Upper lobe of left lung (tissue), 6 donors: ENCODE measurements around the gene MYO15B. TPM values are rescaled to one million over a fixed set of nuclear protein-coding genes. Genes with fewer than 3 reads are reported as not detected.

Experiments
- ATAC-seq, 2 donors: fragments of 200-7000 bp; cut with Tn5 transposase; one replicate each; pipeline ENCODE4 v1.9.1; 2022; ENCODE audit warnings: mild to moderate bottlenecking in 2 of 2, moderate library complexity in 2 of 2; ENCODE audit not compliant: low FRiP score in 2 of 2
- DNase-seq, 2 donors: peaks; one replicate each; pipeline ENCODE4 v3.0.0-alpha.2; 2019 to 2020
- H3K27ac ChIP-seq, 4 donors: fragments of 200-600 bp; sonication (generic); one replicate each; pipeline ENCODE4 v1.5.1; 2016 to 2019
- H3K27me3 ChIP-seq, 4 donors: fragments of 200-600 bp; sonication (generic); one replicate each; pipeline ENCODE4 v1.5.1; 2017 to 2019
- H3K36me3 ChIP-seq, 4 donors: fragments of 200-600 bp; sonication (generic); one replicate each; pipeline ENCODE4 v1.5.1; 2016 to 2019
- H3K4me1 ChIP-seq, 4 donors: fragments of 200-600 bp; sonication (generic); one replicate each; pipeline ENCODE4 v1.5.1; 2018 to 2019
- H3K4me3 ChIP-seq, 4 donors: fragments of 200-600 bp; sonication (generic); one replicate each; pipeline ENCODE4 v1.5.1; 2017 to 2019; ENCODE audit warnings: mild to moderate bottlenecking in 2 of 4, moderate library complexity in 1 of 4
- H3K9me3 ChIP-seq, 4 donors: fragments of 200-600 bp; sonication (generic); one replicate each; pipeline ENCODE4 v1.5.1; 2018 to 2019
- CTCF ChIP-seq, 6 experiments: fragments of 450-650 bp in 4 of 6; fragments of 200-600 bp in 2 of 6; sonication (generic) in 2 of 6; IDR thresholded peaks; one replicate each; pipeline ENCODE4 v1.5.1; 2016 to 2019; ENCODE audit warnings: antibody characterized with exemption in 6 of 6
- EP300 ChIP-seq, 4 donors: sonication (generic); formaldehyde crosslinking; IDR thresholded peaks; one replicate each; pipeline ENCODE4 v1.5.1; 2017; ENCODE audit warnings: antibody characterized with exemption in 4 of 4, control low read depth in 2 of 4
- POLR2A ChIP-seq, 4 donors: fragments of 450-650 bp; IDR thresholded peaks; one replicate each; pipeline ENCODE4 v1.5.1; 2016 to 2017; ENCODE audit warnings: antibody characterized with exemption in 4 of 4, mild to moderate bottlenecking in 2 of 4
- POLR2AphosphoS5 ChIP-seq, 2 donors: sonication (generic); formaldehyde crosslinking; IDR thresholded peaks; one replicate each; pipeline ENCODE4 v1.5.1; 2017; ENCODE audit warnings: antibody characterized with exemption in 2 of 2
- WGBS, 2 donors: methylation state at CpG; one replicate each; pipeline ENCODE4 v1.1.5; 2017 to 2018; 5-methylcytosine and 5-hydroxymethylcytosine counted together
- total RNA-seq, 6 donors: library from RNA; depleted of rRNA in 4 of 6; stranded (reverse); fragments of >200 nt in 4 of 6; gene quantifications; one replicate each; pipeline versions ENCODE4 v1.1.0 to v1.2.1, GENCODE V29; 2016 to 2021
- donor health status: DM: no; HTN: no; CAD: no; lungs with moderate emphysema.
- donor health status: DM: no; HTN: yes; CAD: no; lungs with severe emphysema.

MYO15B gene
- total RNA-seq, 6 donors from 2014 or later = 89.8 to 592 (median 183) TPM

- DNase-seq (no peak), ATAC-seq (no peak)
- TF ChIP-seq POLR2A (IDR thresholded peaks at IDR 0.05) (no peak), EP300 (IDR thresholded peaks at IDR 0.05) (no peak), POLR2AphosphoS5 (IDR thresholded peaks at IDR 0.05) (no peak), CTCF (IDR thresholded peaks at IDR 0.05) (no peak)
- Histone ChIP-seq H3K4me1 (peaks cover 0 to 33% (median 31%) of the 10 kb centered on the region in 4 donors), H3K27me3 (no peaks in the 10 kb centered on the region), H3K27ac (peak overlapping the region in 2 of 4 donors; percentile 47 to 50), H3K9me3 (no peaks in the 10 kb centered on the region), H3K36me3 (peaks cover 0 to 6% (median 0%) of the 10 kb centered on the region in 4 donors), H3K4me3 (no peak overlapping the region)
- WGBS, 2 donors = 71 to 77% methylated on average over 8 of the region's 8 CpGs
Measured at GRCh38 chr17:75553295-75554110, 34.1 kb upstream of the MYO15B start.

- no peak for TF ChIP-seq EP300 (IDR thresholded peaks at IDR 0.05)
- TF ChIP-seq POLR2AphosphoS5 (IDR thresholded peaks at IDR 0.05) = no peak
- TF ChIP-seq CTCF (IDR thresholded peaks at IDR 0.05) = no peak
- no peak for TF ChIP-seq POLR2A (IDR thresholded peaks at IDR 0.05)
- WGBS, 2 donors = 81 to 94% methylated on average over 7 to 21 of the region's 21 CpGs
- no peak for DNase-seq
- peaks cover 0 to 14% (median 6%) of the 10 kb centered on the region in 4 donors for H3K36me3 ChIP-seq
- ATAC-seq = no peak
- H3K4me1 ChIP-seq = peaks cover 0 to 25% (median 23%) of the 10 kb centered on the region in 4 donors
- H3K9me3 ChIP-seq = no peaks in the 10 kb centered on the region
- no peak overlapping the region for H3K4me3 ChIP-seq
- H3K27ac ChIP-seq = no peak overlapping the region
- no peaks in the 10 kb centered on the region for H3K27me3 ChIP-seq
Measured at GRCh38 chr17:75555679-75556153, 31.9 kb upstream of the MYO15B start.

GRCh38 chr17:75557075-75557851, 30.3 kb upstream of the MYO15B start:
- TF ChIP-seq POLR2AphosphoS5 (IDR thresholded peaks at IDR 0.05) (no peak), CTCF (IDR thresholded peaks at IDR 0.05) (no peak), POLR2A (IDR thresholded peaks at IDR 0.05) (peak in 1 of 4 donors; percentile 25), EP300 (IDR thresholded peaks at IDR 0.05) (no peak)
- no peaks in the 10 kb centered on the region for H3K27me3 ChIP-seq
- H3K36me3 ChIP-seq = peaks cover 0 to 14% (median 6%) of the 10 kb centered on the region in 4 donors
- H3K9me3 ChIP-seq = no peaks in the 10 kb centered on the region
- H3K27ac ChIP-seq = peak overlapping the region; percentile 24 to 63 (median 46)
- WGBS, 2 donors = 51 to 53% methylated on average over 5 to 13 of the region's 15 CpGs
- no peak overlapping the region for H3K4me3 ChIP-seq
- ATAC-seq = peak; percentile 18 to 84
- H3K4me1 ChIP-seq = peaks cover 0 to 25% (median 21%) of the 10 kb centered on the region in 4 donors
- peak in 1 of 2 donors; percentile 83 for DNase-seq

- ATAC-seq (peak in 1 of 2 donors; percentile 6), DNase-seq (no peak)
- TF ChIP-seq EP300 (IDR thresholded peaks at IDR 0.05) (no peak), POLR2AphosphoS5 (IDR thresholded peaks at IDR 0.05) (no peak), CTCF (IDR thresholded peaks at IDR 0.05) (no peak), POLR2A (IDR thresholded peaks at IDR 0.05) (no peak)
- H3K27me3 ChIP-seq = no peaks in the 10 kb centered on the region
- H3K36me3 ChIP-seq = peaks cover 0 to 20% (median 12%) of the 10 kb centered on the region in 4 donors
- no peak overlapping the region for H3K4me3 ChIP-seq
- WGBS, 2 donors = 87 to 93% methylated on average over 6 to 17 of the region's 18 CpGs
- H3K27ac ChIP-seq = peak overlapping the region in 3 of 4 donors; percentile 42 to 63 (median 49)
- no peaks in the 10 kb centered on the region for H3K9me3 ChIP-seq
- H3K4me1 ChIP-seq = peaks cover 0 to 21% (median 17%) of the 10 kb centered on the region in 4 donors
Measured at GRCh38 chr17:75557852-75558665, 29.5 kb upstream of the MYO15B start.
